Spleen (tissue), 7 donors: ENCODE measurements around the gene OR1F1.

Source experiments
- CTCF ChIP-seq, 11 experiments: fragments of 200-600 bp in 7 of 11; fragments of 450-650 bp in 4 of 11; sonication (generic) in 4 of 11; IDR thresholded peaks in 8 of 11; conservative IDR thresholded peaks in 3 of 11; 1 replicate in 7 of 11; 2 replicates in 4 of 11; pipeline versions ENCODE4 v1.4.0 to v1.8.0; 2016 to 2021; ENCODE audit warnings: antibody characterized with exemption in 11 of 11, inconsistent platforms in 4 of 11, mild to moderate bottlenecking in 1 of 11
- POLR2A ChIP-seq, 3 donors: fragments of 450-650 bp; IDR thresholded peaks; one replicate each; pipeline ENCODE4 v1.5.1; 2017; ENCODE audit warnings: antibody characterized with exemption in 3 of 3, mild to moderate bottlenecking in 1 of 3
- donor health status: DM: no; HTN: no; CAD: no; lungs with moderate emphysema.
- donor health status: DM: no; HTN: no; CAD: no.
- donor health status: DM: no; HTN: no; CAD: no.

GRCh38 chr16:3212006-3212405 is 24.0 kb downstream of the OR1F1 start:
- no peak for TF ChIP-seq CTCF (IDR thresholded peaks at IDR 0.05 in 8 of 11, conservative IDR thresholded peaks at IDR 0.05 in 3 of 11)
- TF ChIP-seq POLR2A (IDR thresholded peaks at IDR 0.05), result no peak
